Activated effector memory CD4-positive, alpha-beta T cell treated with Interleukin-2 at 50 U/mL for 16 hours (primary cell): ENCODE measurements around the gene RBFOX2.
"Not testable (repeated sequence)": the region's sequence is repeated elsewhere in the genome, so short reads cannot be mapped to it uniquely, and the experiment has no call there.

Experiments used
- DNase-seq: peaks from one replicate; pipeline ENCODE4 v3.0.0-alpha.2; 2020

Gene RBFOX2

GRCh38 chr22:36039125-36039524 lies 10.5 kb upstream of the RBFOX2 start:
- no peak for DNase-seq

- no peak for DNase-seq
Measured at GRCh38 chr22:36037102-36037758, 8.6 kb upstream of the RBFOX2 start.

GRCh38 chr22:36036167-36036624 lies 7.6 kb upstream of the RBFOX2 start:
- DNase-seq = no peak

- DNase-seq = no peak
Measured at GRCh38 chr22:36032611-36033010, 4.0 kb upstream of the RBFOX2 start.

GRCh38 chr22:36029406-36029755 lies 757 bp upstream of the RBFOX2 start:
- DNase-seq = no peak

GRCh38 chr22:36027935-36028645 lies 534 bp downstream of the RBFOX2 start:
- DNase-seq = no peak

- DNase-seq = no peak
Measured at GRCh38 chr22:36027579-36027934, 1.1 kb downstream of the RBFOX2 start.

- DNase-seq = no peak
Measured at GRCh38 chr22:36026741-36027140, 1.9 kb downstream of the RBFOX2 start.

- DNase-seq = no peak
Measured at GRCh38 chr22:36022697-36023096, 5.9 kb downstream of the RBFOX2 start.

GRCh38 chr22:36022162-36022561 lies 6.5 kb downstream of the RBFOX2 start:
- DNase-seq = no peak

GRCh38 chr22:36021606-36022153 lies 6.9 kb downstream of the RBFOX2 start:
- no peak for DNase-seq

GRCh38 chr22:36020865-36021264 lies 7.8 kb downstream of the RBFOX2 start:
- DNase-seq = not testable (repeated sequence)

- no peak for DNase-seq
Measured at GRCh38 chr22:36017651-36018091, 11.0 kb downstream of the RBFOX2 start.

GRCh38 chr22:36016684-36017083 lies 11.9 kb downstream of the RBFOX2 start:
- no peak for DNase-seq

- no peak for DNase-seq
Measured at GRCh38 chr22:36015811-36016529, 12.7 kb downstream of the RBFOX2 start.

GRCh38 chr22:36015155-36015810 lies 13.3 kb downstream of the RBFOX2 start:
- DNase-seq = no peak

GRCh38 chr22:36014546-36015074 lies 14.0 kb downstream of the RBFOX2 start:
- no peak for DNase-seq

- no peak for DNase-seq
Measured at GRCh38 chr22:36012332-36012731, 16.3 kb downstream of the RBFOX2 start.

- DNase-seq = no peak
Measured at GRCh38 chr22:36010882-36011281, 17.7 kb downstream of the RBFOX2 start.

GRCh38 chr22:36010090-36010489 lies 18.5 kb downstream of the RBFOX2 start:
- DNase-seq = no peak

- no peak for DNase-seq
Measured at GRCh38 chr22:36009085-36009484, 19.5 kb downstream of the RBFOX2 start.

- no peak for DNase-seq
Measured at GRCh38 chr22:36008565-36008964, 20.1 kb downstream of the RBFOX2 start.

- no peak for DNase-seq
Measured at GRCh38 chr22:36008131-36008530, 20.5 kb downstream of the RBFOX2 start.
